Raji (cell line): ENCODE data around the gene CC2D2B.

Experiments used
- POLR2A ChIP-seq: IDR thresholded peaks from 2 replicates; pipeline ENCODE4 v1.6.1; 2011; ENCODE audit warnings: low read depth, low read length, control low read depth; ENCODE audit not compliant: insufficient read depth

Gene CC2D2B

DNA sequence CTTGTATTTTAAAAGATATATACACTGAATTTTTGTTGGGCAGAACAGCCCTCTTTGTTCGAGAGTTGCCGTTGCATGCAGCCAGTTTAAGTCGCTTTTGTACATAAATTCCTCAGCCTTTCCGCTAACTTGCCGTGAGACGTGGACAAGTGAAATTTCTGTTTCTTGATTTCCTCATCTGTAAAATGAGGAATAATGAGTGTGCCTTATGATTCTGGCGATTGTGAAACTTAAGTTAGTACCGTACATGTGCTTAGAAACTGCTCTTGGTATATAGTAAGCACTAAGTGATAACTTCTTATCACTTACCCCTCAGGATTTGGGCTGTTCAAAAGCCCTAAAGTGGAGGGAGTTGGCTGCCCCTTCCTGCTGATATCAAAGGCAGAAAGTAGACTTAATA, 137.0 kb downstream of the CC2D2B start:
- no peak for TF ChIP-seq POLR2A

GRCh38 chr10:96046546-96046945, 138.8 kb downstream of the CC2D2B start:
- no peak for TF ChIP-seq POLR2A

DNA sequence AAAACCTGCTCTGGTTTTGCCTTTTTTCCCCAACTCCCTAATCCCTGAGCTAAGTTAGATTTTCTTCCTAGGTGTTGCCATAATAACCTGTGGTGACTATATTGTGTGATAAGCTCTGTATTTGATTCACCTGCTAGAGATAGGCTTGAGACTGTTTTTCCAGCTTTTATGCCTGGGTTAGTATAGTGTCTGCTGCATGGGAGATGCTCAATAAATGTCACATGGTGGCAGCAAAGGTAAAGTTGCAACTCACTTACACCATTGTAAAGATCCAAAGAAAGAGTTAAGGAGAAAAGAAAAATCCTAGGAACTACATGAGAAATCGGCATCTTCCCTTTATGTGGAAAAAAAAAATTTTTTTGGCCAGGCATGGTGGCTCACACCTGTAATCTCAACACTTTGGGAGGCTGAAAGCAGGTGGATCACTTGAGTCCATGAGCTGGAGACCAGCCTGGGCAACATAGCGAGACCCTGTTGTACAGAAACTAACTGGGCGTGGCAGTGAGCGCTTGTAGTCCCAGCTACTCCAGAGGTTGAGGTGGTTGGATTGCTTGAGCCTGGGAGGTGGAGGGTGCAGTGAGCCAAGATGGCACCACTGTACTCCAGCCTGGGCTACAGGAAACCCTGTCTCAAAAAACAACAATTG, 139.4 kb downstream of the CC2D2B start:
- no peak for TF ChIP-seq POLR2A

DNA sequence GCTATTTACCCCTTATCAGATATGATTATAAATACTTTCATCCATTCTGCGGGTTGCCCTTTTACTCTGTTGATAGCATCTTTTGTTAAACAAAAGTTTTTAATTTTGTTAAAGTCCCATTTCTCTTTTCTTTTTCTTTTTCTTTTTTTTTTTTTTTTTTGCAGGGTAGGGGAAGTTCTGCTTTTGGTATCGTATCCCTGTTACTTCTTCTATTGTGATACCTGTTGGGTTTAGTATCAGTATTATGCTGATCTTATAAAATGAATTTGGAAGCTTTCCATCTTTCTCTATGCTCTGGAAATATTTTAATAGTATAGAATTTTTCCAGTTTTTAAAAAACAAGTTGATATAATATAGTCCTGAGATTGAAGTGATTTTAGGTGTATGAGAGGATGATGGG, 141.6 kb downstream of the CC2D2B start:
- TF ChIP-seq POLR2A: no peak

- TF ChIP-seq POLR2A: no peak
These were observed 146.2 kb downstream of the CC2D2B start for GRCh38 chr10:96053985-96054384.

- no peak for TF ChIP-seq POLR2A
These were observed 149.0 kb downstream of the CC2D2B start for GRCh38 chr10:96056787-96057186.

GRCh38 chr10:96061232-96061631, 153.5 kb downstream of the CC2D2B start:
- TF ChIP-seq POLR2A: no peak

DNA sequence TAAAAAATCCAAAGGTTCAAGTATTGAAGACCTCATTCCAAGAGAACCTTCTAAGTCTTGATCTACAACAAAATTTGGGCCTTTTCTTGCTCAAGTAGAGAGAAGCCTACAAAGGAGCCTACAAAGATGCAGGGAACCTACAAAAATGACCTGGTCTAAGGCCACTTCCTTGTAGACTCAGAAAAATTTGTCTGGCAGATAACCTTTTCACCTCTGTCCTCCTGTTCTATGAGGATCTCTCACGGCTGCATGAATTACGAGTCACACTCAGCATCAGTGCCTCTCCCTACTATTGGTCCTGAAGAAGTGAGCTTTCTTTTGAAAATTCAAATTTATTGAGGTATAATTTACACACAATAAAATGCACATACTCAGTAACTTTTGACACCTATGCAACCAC, 164.9 kb downstream of the CC2D2B start:
- no peak for TF ChIP-seq POLR2A

GRCh38 chr10:96073722-96074121, 165.9 kb downstream of the CC2D2B start:
- no peak for TF ChIP-seq POLR2A

GRCh38 chr10:96074776-96075175, 167.0 kb downstream of the CC2D2B start:
- no peak for TF ChIP-seq POLR2A

- no peak for TF ChIP-seq POLR2A
These were observed 168.2 kb downstream of the CC2D2B start for GRCh38 chr10:96075977-96076376.

DNA sequence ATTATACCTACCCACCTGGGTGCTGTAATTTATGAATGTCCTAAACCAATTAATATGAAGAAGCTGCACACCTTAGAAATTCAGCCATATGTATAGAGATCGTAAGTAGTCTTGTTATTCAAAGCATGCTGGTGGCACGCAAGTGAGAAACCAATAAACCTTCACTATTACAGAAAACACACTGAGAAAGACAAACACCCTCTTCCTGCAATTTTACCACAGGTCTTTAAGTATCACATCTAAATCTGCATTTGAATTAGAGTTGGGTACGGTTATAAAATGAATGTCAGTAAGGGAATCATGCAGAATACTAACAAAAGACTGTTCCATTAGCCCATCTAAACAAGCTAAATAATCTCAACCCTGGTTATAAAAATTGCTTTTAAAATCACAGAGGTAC, 169.4 kb downstream of the CC2D2B start:
- no peak for TF ChIP-seq POLR2A

DNA sequence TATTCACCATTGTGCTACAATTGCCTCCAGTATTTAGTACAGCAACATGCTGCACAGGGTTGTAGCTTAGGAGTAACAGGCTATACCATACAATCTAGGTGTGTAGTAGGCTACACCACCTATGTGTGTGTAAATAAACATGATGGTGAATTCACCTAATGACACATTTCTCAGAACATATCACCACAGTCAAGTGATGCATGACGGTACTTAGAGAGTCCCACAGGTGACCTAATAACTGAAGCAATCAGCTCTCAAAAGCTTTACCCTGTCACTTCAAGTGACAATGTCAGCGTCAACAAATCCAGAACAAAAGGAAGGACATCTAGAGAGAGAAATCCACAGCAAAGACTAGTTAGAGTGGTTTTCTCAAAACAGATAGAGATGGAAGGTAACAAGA, 174.4 kb downstream of the CC2D2B start:
- no peak for TF ChIP-seq POLR2A
